DND-41 (cell line): ENCODE data around the gene IFT27.

ENCODE experiments used
- ATAC-seq: fragments of 200-7000 bp; cut with Tn5 transposase; 3 replicates; pipeline ENCODE4 v1.9.1; 2021; ENCODE audit warnings: low read depth; ENCODE audit not compliant: insufficient read depth
- DNase-seq: peaks from one replicate; pipeline ENCODE4 v3.0.0-alpha.2; 2020
- H2AFZ ChIP-seq: 2 replicates; pipeline ENCODE4 v1.6.0; 2012; ENCODE audit warnings: low read depth, low read length
- H3K27ac ChIP-seq: 2 replicates; pipeline ENCODE4 v1.5.1; 2012; ENCODE audit warnings: low read length, inconsistent platforms
- H3K27me3 ChIP-seq: fragments of 200-600 bp; sonication (generic); 2 replicates; pipeline ENCODE4 v1.6.0; 2012; ENCODE audit warnings: low read length, mild to moderate bottlenecking, inconsistent platforms; ENCODE audit not compliant: insufficient read depth, poor library complexity
- H3K36me3 ChIP-seq: 2 replicates; pipeline ENCODE4 v1.5.1; 2012; ENCODE audit warnings: low read length, inconsistent platforms; ENCODE audit not compliant: insufficient read depth
- H3K4me1 ChIP-seq: 2 replicates; pipeline ENCODE4 v1.5.1; 2012; ENCODE audit warnings: mild to moderate bottlenecking, low read length; ENCODE audit not compliant: insufficient read depth
- H3K4me2 ChIP-seq: 2 replicates; pipeline ENCODE4 v1.6.0; 2012; ENCODE audit warnings: mild to moderate bottlenecking, moderate library complexity, low read length, inconsistent platforms; ENCODE audit not compliant: insufficient read depth
- H3K4me3 ChIP-seq, 2 experiments: fragments of 200-600 bp in 1 of 2; shearing (Covaris generic) in 1 of 2; 2 replicates each; pipeline ENCODE4 v1.5.1; 2012 to 2016; ENCODE audit warnings: inconsistent platforms in 2 of 2, low read length in 2 of 2, mild to moderate bottlenecking in 2 of 2, low read depth in 1 of 2, moderate library complexity in 1 of 2
- H3K79me2 ChIP-seq: 2 replicates; pipeline ENCODE4 v1.6.0; 2012; ENCODE audit warnings: low read length, inconsistent platforms; ENCODE audit not compliant: insufficient read depth
- H3K9ac ChIP-seq: 2 replicates; pipeline ENCODE4 v1.6.0; 2012; ENCODE audit warnings: low read depth, mild to moderate bottlenecking, inconsistent platforms, low read length, moderate library complexity
- H3K9me3 ChIP-seq: 2 replicates; pipeline ENCODE4 v1.5.1; 2012; ENCODE audit warnings: low read length, moderate library complexity, mild to moderate bottlenecking, inconsistent platforms; ENCODE audit not compliant: insufficient read depth, severe bottlenecking
- H4K20me1 ChIP-seq: 2 replicates; pipeline ENCODE4 v1.6.0; 2012; ENCODE audit warnings: low read length; ENCODE audit not compliant: insufficient read depth
- CTCF ChIP-seq: IDR thresholded peaks from 2 replicates; pipeline ENCODE4 v1.5.1; 2012; ENCODE audit warnings: borderline replicate concordance, low read length, moderate library complexity, mild to moderate bottlenecking; ENCODE audit not compliant: poor library complexity, severe bottlenecking; ENCODE audit errors: extremely low read depth
- EZH2 ChIP-seq: IDR thresholded peaks from 3 replicates; pipeline ENCODE4 v1.6.1; 2012; ENCODE audit warnings: borderline replicate concordance, low read depth, mild to moderate bottlenecking, moderate library complexity, low read length, inconsistent platforms; ENCODE audit not compliant: severe bottlenecking

IFT27 gene

GRCh38 chr22:36743591-36744412 is 32.1 kb downstream of the IFT27 start:
- Histone ChIP-seq H3K9ac (no peak overlapping the region), H3K79me2 (no peaks in the 10 kb centered on the region), H3K9me3 (no peaks in the 10 kb centered on the region), H3K4me1 (no peaks in the 10 kb centered on the region), H3K4me3 (no peak overlapping the region), H3K27ac (no peak overlapping the region), H3K4me2 (no peak overlapping the region), H2AFZ (no peak overlapping the region), H4K20me1 (0 out of 2 replicates have a peak, but pooled peaks cover 2% of the 10 kb centered on the region), H3K36me3 (no peaks in the 10 kb centered on the region), H3K27me3 (peaks cover 5% of the 10 kb centered on the region)
- DNase-seq (no peak), ATAC-seq (no peak)
- TF ChIP-seq CTCF (no peak), EZH2 (no peak)

- peaks cover 5% of the 10 kb centered on the region for H3K27me3 ChIP-seq
- DNase-seq = no peak
Measured at GRCh38 chr22:36743011-36743410, 32.9 kb downstream of the IFT27 start.

GRCh38 chr22:36741968-36742367 is 34.0 kb downstream of the IFT27 start:
- H3K9ac ChIP-seq = no peak overlapping the region
- H2AFZ ChIP-seq = no peak overlapping the region
- TF ChIP-seq CTCF = no peak
- no peak for TF ChIP-seq EZH2
- 0 out of 2 replicates have a peak, but pooled peaks cover 2% of the 10 kb centered on the region for H4K20me1 ChIP-seq
- no peak overlapping the region for H3K27ac ChIP-seq
- no peak overlapping the region for H3K4me3 ChIP-seq
- no peaks in the 10 kb centered on the region for H3K4me1 ChIP-seq
- no peak for DNase-seq
- ATAC-seq = no peak
- peaks cover 5% of the 10 kb centered on the region for H3K27me3 ChIP-seq
- no peaks in the 10 kb centered on the region for H3K79me2 ChIP-seq
- H3K4me2 ChIP-seq = no peak overlapping the region
- H3K36me3 ChIP-seq = no peaks in the 10 kb centered on the region
- no peaks in the 10 kb centered on the region for H3K9me3 ChIP-seq

More at GRCh38 chr22:36743011-36743410, 32.9 kb downstream of the IFT27 start:
- 0 out of 2 replicates have a peak, but pooled peaks cover 2% of the 10 kb centered on the region for H4K20me1 ChIP-seq
- no peak overlapping the region for H3K4me3 ChIP-seq
- TF ChIP-seq CTCF = no peak
- TF ChIP-seq EZH2 = no peak
- H2AFZ ChIP-seq = no peak overlapping the region
- H3K27ac ChIP-seq = no peak overlapping the region
- no peaks in the 10 kb centered on the region for H3K9me3 ChIP-seq
- no peak overlapping the region for H3K9ac ChIP-seq
- no peak overlapping the region for H3K4me2 ChIP-seq
- ATAC-seq = no peak
- no peaks in the 10 kb centered on the region for H3K36me3 ChIP-seq
- no peaks in the 10 kb centered on the region for H3K4me1 ChIP-seq
- no peaks in the 10 kb centered on the region for H3K79me2 ChIP-seq
